Loucy (cell line): ENCODE measurements around the gene PPDPF.
"Not testable (repeated sequence)": the region's sequence is repeated elsewhere in the genome, so short reads cannot be mapped to it uniquely, and the experiment has no call there.

Experiments
- H2AFZ ChIP-seq: fragments of 200-600 bp; sonication (generic); 2 replicates; pipeline ENCODE4 v1.6.0; 2016; ENCODE audit warnings: antibody characterized with exemption, mild to moderate bottlenecking, low read length, moderate library complexity
- H3F3A ChIP-seq: fragments of 200-600 bp; 2 replicates; pipeline ENCODE4 v1.6.0; 2016; ENCODE audit warnings: antibody characterized with exemption, low read depth, mild to moderate bottlenecking
- H3K27me3 ChIP-seq: fragments of 200-600 bp; sonication (generic); 2 replicates; pipeline ENCODE4 v1.6.1; 2014; ENCODE audit warnings: low read length, mild to moderate bottlenecking; ENCODE audit not compliant: insufficient read depth, poor library complexity, severe bottlenecking
- H3K36me3 ChIP-seq: fragments of 200-600 bp; sonication (generic); 2 replicates; pipeline ENCODE4 v1.6.1; 2016; ENCODE audit warnings: low read length; ENCODE audit not compliant: insufficient read depth
- H3K4me1 ChIP-seq: fragments of 200-600 bp; sonication (generic); 2 replicates; pipeline ENCODE4 v1.5.1; 2014; ENCODE audit warnings: low read length, mild to moderate bottlenecking; ENCODE audit not compliant: insufficient read depth, poor library complexity, severe bottlenecking
- H3K4me2 ChIP-seq: fragments of 200-600 bp; sonication (generic); 2 replicates; pipeline ENCODE4 v1.6.0; 2014; ENCODE audit warnings: antibody characterized with exemption, low read length, low read depth, mild to moderate bottlenecking; ENCODE audit not compliant: poor library complexity, severe bottlenecking
- H3K4me3 ChIP-seq: fragments of 200-600 bp; sonication (generic); 2 replicates; pipeline ENCODE4 v1.5.1; 2014; ENCODE audit warnings: low read length, mild to moderate bottlenecking, mixed read lengths; ENCODE audit not compliant: poor library complexity, severe bottlenecking
- H3K79me2 ChIP-seq: fragments of 200-600 bp; sonication (generic); 2 replicates; pipeline ENCODE4 v1.6.1; 2014; ENCODE audit warnings: low read length; ENCODE audit not compliant: insufficient read depth
- H3K9ac ChIP-seq: fragments of 200-600 bp; sonication (generic); 2 replicates; pipeline ENCODE4 v1.6.0; 2014; ENCODE audit warnings: mild to moderate bottlenecking, low read depth, low read length, moderate library complexity; ENCODE audit not compliant: poor library complexity, severe bottlenecking
- H3K9me2 ChIP-seq: fragments of 200-600 bp; sonication (generic); replicated peaks from 2 replicates; pipeline ENCODE4 v1.6.1; 2016; ENCODE audit warnings: low read depth, low read length, mixed read lengths
- H3K9me3 ChIP-seq: fragments of 200-600 bp; sonication (generic); 2 replicates; pipeline ENCODE4 v1.6.1; 2014; ENCODE audit warnings: mild to moderate bottlenecking, antibody characterized with exemption, low read length, low read depth; ENCODE audit not compliant: insufficient read depth
- H4K20me1 ChIP-seq: fragments of 200-600 bp; sonication (generic); 2 replicates; pipeline ENCODE4 v1.6.0; 2014; ENCODE audit warnings: antibody characterized with exemption, low read length, mild to moderate bottlenecking; ENCODE audit not compliant: insufficient read depth, poor library complexity, severe bottlenecking
- CTCF ChIP-seq: fragments of 200-600 bp; sonication (generic); conservative IDR thresholded peaks from 2 replicates; pipeline ENCODE4 v1.5.1; 2014; ENCODE audit warnings: mild to moderate bottlenecking, antibody characterized with exemption, low read length
- EZH2phosphoT487 ChIP-seq: fragments of 200-600 bp; IDR thresholded peaks from 2 replicates; pipeline ENCODE4 v1.6.1; 2018; ENCODE audit warnings: antibody characterized with exemption, mild to moderate bottlenecking, moderate library complexity, borderline replicate concordance

Gene PPDPF

GRCh38 chr20:63478346-63479302, 41.9 kb upstream of the PPDPF start:
- no peak overlapping the region for H3K9ac ChIP-seq
- H3K9me2 ChIP-seq: no peaks in the 10 kb centered on the region
- H2AFZ ChIP-seq: no peak overlapping the region
- peaks cover 9% of the 10 kb centered on the region for H3K4me1 ChIP-seq
- no peak overlapping the region for H3K4me3 ChIP-seq
- H3K27me3 ChIP-seq: no peaks in the 10 kb centered on the region
- TF ChIP-seq CTCF (no peak), EZH2phosphoT487 (no peak)
- H3K9me3 ChIP-seq: no peaks in the 10 kb centered on the region
- H3K4me2 ChIP-seq: no peak overlapping the region
- H4K20me1 ChIP-seq: no peaks in the 10 kb centered on the region
- H3K36me3 ChIP-seq: no peaks in the 10 kb centered on the region
- H3F3A ChIP-seq: no peaks in the 10 kb centered on the region
- no peaks in the 10 kb centered on the region for H3K79me2 ChIP-seq

- H3K4me2 ChIP-seq, H3K9me2 ChIP-seq, H4K20me1 ChIP-seq, H3F3A ChIP-seq, H3K9ac ChIP-seq, H3K79me2 ChIP-seq, H2AFZ ChIP-seq, H3K4me3 ChIP-seq, H3K36me3 ChIP-seq, H3K27me3 ChIP-seq, H3K9me3 ChIP-seq, H3K4me1 ChIP-seq: not testable (repeated sequence)
Observed at GRCh38 chr20:63479695-63480419, 40.7 kb upstream of the PPDPF start.

- Histone ChIP-seq H3K79me2 (no peaks in the 10 kb centered on the region), H3F3A (no peaks in the 10 kb centered on the region), H3K4me3 (no peak overlapping the region), H3K4me1 (peaks cover 9% of the 10 kb centered on the region), H3K36me3 (no peaks in the 10 kb centered on the region), H3K4me2 (no peak overlapping the region), H2AFZ (no peak overlapping the region), H3K9ac (no peak overlapping the region), H3K9me3 (no peaks in the 10 kb centered on the region), H3K27me3 (no peaks in the 10 kb centered on the region), H3K9me2 (no peaks in the 10 kb centered on the region), H4K20me1 (no peaks in the 10 kb centered on the region)
- TF ChIP-seq EZH2phosphoT487 (no peak), CTCF (no peak)
Observed at GRCh38 chr20:63481503-63481902, 39.1 kb upstream of the PPDPF start.
